ENCODE results near the gene ZNF70. TPM values are rescaled to one million over a fixed set of nuclear protein-coding genes. Genes with fewer than 3 reads are reported as not detected.

Gene ZNF70
- total RNA-seq, 1 donor from 2014 or later = 2.9 TPM

GRCh38 chr22:23716811-23717801 is 33.8 kb downstream of the ZNF70 start:
- no peaks in the 10 kb centered on the region for H3K9me3 Mint-ChIP-seq
- peak overlapping the region; percentile 75 for H3K4me3 Mint-ChIP-seq (ENCODE audit: low read depth)
- DNase-seq (ENCODE audit: low spot score) = peak; percentile 77
- peaks cover 24% of the 10 kb centered on the region for H3K36me3 Mint-ChIP-seq (ENCODE audit: low read depth)
- H3K27ac Mint-ChIP-seq = peak overlapping the region; percentile 78
- intact Hi-C loops (cut with micrococcal nuclease) = loop anchor here (1.0 to 5.0 kb wide), 3 partner anchors 12 to 120 kb away; partner anchors contain the start of gene DERL3
- peaks cover 12% of the 10 kb centered on the region for H3K4me1 Mint-ChIP-seq (ENCODE audit: low read depth)
- no peaks in the 10 kb centered on the region for H3K27me3 Mint-ChIP-seq (ENCODE audit: low read depth)

- H3K27me3 Mint-ChIP-seq (ENCODE audit: low read depth) = no peaks in the 10 kb centered on the region
- peak overlapping the region; percentile 42 for H3K27ac Mint-ChIP-seq
- peaks cover 31% of the 10 kb centered on the region for H3K36me3 Mint-ChIP-seq (ENCODE audit: low read depth)
- intact Hi-C loops (cut with micrococcal nuclease) = loop anchor here (1.0 to 5.0 kb wide), 3 partner anchors 11 to 121 kb away; partner anchors contain the start of gene DERL3
- no peaks in the 10 kb centered on the region for H3K9me3 Mint-ChIP-seq
- DNase-seq (ENCODE audit: low spot score) = no peak
- H3K4me1 Mint-ChIP-seq (ENCODE audit: low read depth) = peaks cover 13% of the 10 kb centered on the region
- H3K4me3 Mint-ChIP-seq (ENCODE audit: low read depth) = peak overlapping the region; percentile 75
Observed at GRCh38 chr22:23715806-23716375, 35.0 kb downstream of the ZNF70 start.

- Mint-ChIP-seq H3K9me3 (no peaks in the 10 kb centered on the region), H3K27me3 (ENCODE audit: low read depth) (no peaks in the 10 kb centered on the region), H3K4me3 (ENCODE audit: low read depth) (peak overlapping the region; percentile 75), H3K36me3 (ENCODE audit: low read depth) (peaks cover 41% of the 10 kb centered on the region), H3K27ac (peak overlapping the region; percentile 67), H3K4me1 (ENCODE audit: low read depth) (peaks cover 22% of the 10 kb centered on the region)
- intact Hi-C loops (cut with micrococcal nuclease) = loop anchor here (5.0 kb wide), 1 partner anchor 122 kb away; the partner anchor contains the start of gene DERL3
- DNase-seq (ENCODE audit: low spot score) = no peak
Observed at GRCh38 chr22:23714596-23715578, 36.0 kb downstream of the ZNF70 start.

- Mint-ChIP-seq H3K9me3 (no peaks in the 10 kb centered on the region), H3K27me3 (ENCODE audit: low read depth) (no peaks in the 10 kb centered on the region), H3K4me1 (ENCODE audit: low read depth) (peaks cover 32% of the 10 kb centered on the region), H3K4me3 (ENCODE audit: low read depth) (peak overlapping the region; percentile 35), H3K27ac (no peak overlapping the region), H3K36me3 (ENCODE audit: low read depth) (peaks cover 51% of the 10 kb centered on the region)
- no peak for DNase-seq (ENCODE audit: low spot score)
- intact Hi-C loops (cut with micrococcal nuclease) = no loop called here
Observed at GRCh38 chr22:23713696-23714595, 37.0 kb downstream of the ZNF70 start.

- Mint-ChIP-seq H3K4me1 (ENCODE audit: low read depth) (peaks cover 43% of the 10 kb centered on the region), H3K36me3 (ENCODE audit: low read depth) (peaks cover 68% of the 10 kb centered on the region), H3K9me3 (no peaks in the 10 kb centered on the region), H3K27me3 (ENCODE audit: low read depth) (no peaks in the 10 kb centered on the region), H3K27ac (no peak overlapping the region), H3K4me3 (ENCODE audit: low read depth) (no peak overlapping the region)
- intact Hi-C loops (cut with micrococcal nuclease) = no loop called here
- DNase-seq (ENCODE audit: low spot score) = no peak
Observed at GRCh38 chr22:23712256-23712655, 38.7 kb downstream of the ZNF70 start.

GRCh38 chr22:23709107-23709506 is 41.8 kb downstream of the ZNF70 start:
- Mint-ChIP-seq H3K9me3 (no peaks in the 10 kb centered on the region), H3K4me1 (ENCODE audit: low read depth) (peaks cover 64% of the 10 kb centered on the region), H3K4me3 (ENCODE audit: low read depth) (no peak overlapping the region), H3K36me3 (ENCODE audit: low read depth) (peaks cover 89% of the 10 kb centered on the region), H3K27ac (peak overlapping the region; percentile 65), H3K27me3 (ENCODE audit: low read depth) (no peaks in the 10 kb centered on the region)
- no peak for DNase-seq (ENCODE audit: low spot score)
- intact Hi-C loops (cut with micrococcal nuclease) = loop anchor here (5.0 kb wide), 4 partner anchors 43 to 527 kb away; partner anchors contain the start of genes BCR, SMARCB1, VPREB3 and ZNF70

GRCh38 chr22:23708270-23708669 is 42.6 kb downstream of the ZNF70 start:
- Mint-ChIP-seq H3K9me3 (no peaks in the 10 kb centered on the region), H3K4me3 (ENCODE audit: low read depth) (no peak overlapping the region), H3K36me3 (ENCODE audit: low read depth) (peaks cover 89% of the 10 kb centered on the region), H3K4me1 (ENCODE audit: low read depth) (peaks cover 66% of the 10 kb centered on the region), H3K27ac (peak overlapping the region; percentile 1), H3K27me3 (ENCODE audit: low read depth) (no peaks in the 10 kb centered on the region)
- intact Hi-C loops (cut with micrococcal nuclease) = loop anchor here (5.0 kb wide), 4 partner anchors 44 to 526 kb away; partner anchors contain the start of genes BCR, SMARCB1, VPREB3 and ZNF70
- DNase-seq (ENCODE audit: low spot score) = no peak

GRCh38 chr22:23705358-23705757 is 45.6 kb downstream of the ZNF70 start:
- peak; percentile 36 for DNase-seq (ENCODE audit: low spot score)
- Mint-ChIP-seq H3K27ac (peak overlapping the region; percentile 94), H3K9me3 (peaks cover 6% of the 10 kb centered on the region), H3K4me3 (ENCODE audit: low read depth) (peak overlapping the region; percentile 10), H3K27me3 (ENCODE audit: low read depth) (no peaks in the 10 kb centered on the region), H3K4me1 (ENCODE audit: low read depth) (peaks cover 81% of the 10 kb centered on the region), H3K36me3 (ENCODE audit: low read depth) (peaks cover 100% of the 10 kb centered on the region)
- intact Hi-C loops (cut with micrococcal nuclease) = loop anchor here (1.0 to 5.0 kb wide), 6 partner anchors 9 to 523 kb away; partner anchors contain the start of genes BCR, SMARCB1, VPREB3 and ZNF70

GRCh38 chr22:23704829-23705228 is 46.1 kb downstream of the ZNF70 start:
- peak overlapping the region; percentile 10 for H3K4me3 Mint-ChIP-seq (ENCODE audit: low read depth)
- intact Hi-C loops (cut with micrococcal nuclease) = loop anchor here (1.0 to 5.0 kb wide), 6 partner anchors 9 to 523 kb away; partner anchors contain the start of genes BCR, SMARCB1, VPREB3 and ZNF70
- peak overlapping the region; percentile 94 for H3K27ac Mint-ChIP-seq
- peaks cover 6% of the 10 kb centered on the region for H3K9me3 Mint-ChIP-seq
- H3K27me3 Mint-ChIP-seq (ENCODE audit: low read depth) = no peaks in the 10 kb centered on the region
- peaks cover 100% of the 10 kb centered on the region for H3K36me3 Mint-ChIP-seq (ENCODE audit: low read depth)
- DNase-seq (ENCODE audit: low spot score) = no peak
- H3K4me1 Mint-ChIP-seq (ENCODE audit: low read depth) = peaks cover 76% of the 10 kb centered on the region

- H3K27ac Mint-ChIP-seq = peak overlapping the region; percentile 94
Observed at GRCh38 chr22:23704062-23704461, 46.9 kb downstream of the ZNF70 start.

GRCh38 chr22:23700706-23701105 is 50.2 kb downstream of the ZNF70 start:
- intact Hi-C loops (cut with micrococcal nuclease) = no loop called here
- Mint-ChIP-seq H3K27ac (peak overlapping the region; percentile 43), H3K27me3 (ENCODE audit: low read depth) (no peaks in the 10 kb centered on the region), H3K4me1 (ENCODE audit: low read depth) (peaks cover 63% of the 10 kb centered on the region), H3K9me3 (peaks cover 6% of the 10 kb centered on the region), H3K4me3 (ENCODE audit: low read depth) (no peak overlapping the region), H3K36me3 (ENCODE audit: low read depth) (peaks cover 76% of the 10 kb centered on the region)
- no peak for DNase-seq (ENCODE audit: low spot score)

More at GRCh38 chr22:23704062-23704461, 46.9 kb downstream of the ZNF70 start:
- Mint-ChIP-seq H3K36me3 (ENCODE audit: low read depth) (peaks cover 100% of the 10 kb centered on the region), H3K4me3 (ENCODE audit: low read depth) (peak overlapping the region; percentile 0), H3K9me3 (peaks cover 6% of the 10 kb centered on the region), H3K27me3 (ENCODE audit: low read depth) (no peaks in the 10 kb centered on the region), H3K4me1 (ENCODE audit: low read depth) (peaks cover 70% of the 10 kb centered on the region)
- no peak for DNase-seq (ENCODE audit: low spot score)
- intact Hi-C loops (cut with micrococcal nuclease) = no loop called here

Data from activated T-helper 2 cell treated with anti-CD3 and anti-CD28 coated beads, Interferon-gamma antibody, Interleukin-2, Interleukin-4, amounts not matched to agents 10 μg/mL and 5 μg/mL and 100 μg/mL, durations not matched to agents 14 hours and 24 hours and 36 hours (primary cell).